ENCODE measurements around the gene PLA2G12B. TPM values are rescaled to one million over a fixed set of nuclear protein-coding genes. Genes with fewer than 3 reads are reported as not detected.

PLA2G12B gene
- total and polyA plus RNA-seq, 2 of the 8 experiments (the other 6 are each of a cell fraction or from before 2014, with no cell fraction given), result not detected

DNA sequence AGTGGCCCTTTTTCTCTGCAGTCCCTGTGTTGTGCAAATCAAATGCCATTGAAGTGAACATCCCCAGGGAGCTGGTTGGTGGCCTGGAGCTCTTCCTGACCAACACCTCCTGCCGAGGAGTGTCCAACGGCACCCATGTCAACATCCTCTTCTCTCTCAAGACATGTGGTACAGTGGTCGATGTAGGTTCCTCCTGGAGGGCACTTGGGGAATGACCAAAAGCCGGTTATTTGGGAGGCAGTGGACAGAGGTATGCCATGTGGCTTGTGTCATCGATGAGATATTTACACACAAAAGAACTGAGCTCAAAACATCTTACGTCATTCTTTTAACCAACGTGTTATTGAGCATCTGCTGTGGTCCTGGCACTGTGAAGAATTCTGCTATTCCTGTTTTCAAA lies 41.3 kb downstream of the PLA2G12B start:
- H4K91ac ChIP-seq (replicated peaks; ENCODE audit: insufficient read length, low read length), result no peak overlapping the region
- ChIA-PET CTCF (ENCODE audit: partially characterized antibody) (interaction anchor here (0.5 to 1.3 kb wide), 3 partner anchors 11 to 614 kb away, joined by 3 to 4 read pairs (median 4); no protein-coding TSS in a partner anchor), POLR2A (ENCODE audit: partially characterized antibody) (interaction anchor here (0.6 to 1.0 kb wide), 3 partner anchors 21 to 222 kb away, joined by 3 to 4 read pairs (median 3); partner anchors contain the start of gene MCU)
- FAIRE-seq, result no peak
- TF ChIP-seq KDM5A (IDR thresholded peaks at IDR 0.05; ENCODE audit: low read length) (no peak), SP2 (IDR thresholded peaks at IDR 0.05; ENCODE audit: low read length) (no peak), RAD21 (IDR thresholded peaks at IDR 0.05 in 1 of 2, conservative IDR thresholded peaks at IDR 0.05 in 1 of 2; ENCODE audit: low read depth in 2 of 2, low read length in 2 of 2) (peak in 1 of 2 experiments; percentile 32; a peak in 2 of 4 replicates), PHF8 (conservative IDR thresholded peaks at IDR 0.05; ENCODE audit: low read depth, low read length) (no peak)
- TF ChIP-seq, protein P1, sequence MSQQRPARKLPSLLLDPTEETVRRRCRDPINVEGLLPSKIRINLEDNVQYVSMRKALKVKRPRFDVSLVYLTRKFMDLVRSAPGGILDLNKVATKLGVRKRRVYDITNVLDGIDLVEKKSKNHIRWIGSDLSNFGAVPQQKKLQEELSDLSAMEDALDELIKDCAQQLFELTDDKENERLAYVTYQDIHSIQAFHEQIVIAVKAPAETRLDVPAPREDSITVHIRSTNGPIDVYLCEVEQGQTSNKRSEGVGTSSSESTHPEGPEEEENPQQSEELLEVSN (IDR thresholded peaks at IDR 0.05), result peak; percentile 42; the same call in 1 of the 2 replicates
- TF ChIP-seq, protein P2, sequence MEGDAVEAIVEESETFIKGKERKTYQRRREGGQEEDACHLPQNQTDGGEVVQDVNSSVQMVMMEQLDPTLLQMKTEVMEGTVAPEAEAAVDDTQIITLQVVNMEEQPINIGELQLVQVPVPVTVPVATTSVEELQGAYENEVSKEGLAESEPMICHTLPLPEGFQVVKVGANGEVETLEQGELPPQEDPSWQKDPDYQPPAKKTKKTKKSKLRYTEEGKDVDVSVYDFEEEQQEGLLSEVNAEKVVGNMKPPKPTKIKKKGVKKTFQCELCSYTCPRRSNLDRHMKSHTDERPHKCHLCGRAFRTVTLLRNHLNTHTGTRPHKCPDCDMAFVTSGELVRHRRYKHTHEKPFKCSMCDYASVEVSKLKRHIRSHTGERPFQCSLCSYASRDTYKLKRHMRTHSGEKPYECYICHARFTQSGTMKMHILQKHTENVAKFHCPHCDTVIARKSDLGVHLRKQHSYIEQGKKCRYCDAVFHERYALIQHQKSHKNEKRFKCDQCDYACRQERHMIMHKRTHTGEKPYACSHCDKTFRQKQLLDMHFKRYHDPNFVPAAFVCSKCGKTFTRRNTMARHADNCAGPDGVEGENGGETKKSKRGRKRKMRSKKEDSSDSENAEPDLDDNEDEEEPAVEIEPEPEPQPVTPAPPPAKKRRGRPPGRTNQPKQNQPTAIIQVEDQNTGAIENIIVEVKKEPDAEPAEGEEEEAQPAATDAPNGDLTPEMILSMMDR (IDR thresholded peaks at IDR 0.05; ENCODE audit: control extremely low read depth in 1 of 3, insufficient read depth in 1 of 3, low read depth in 1 of 3, low read length in 3 of 3), result peak in 2 of 3 experiments; percentile 17 to 26; a peak in 2 of 4 replicates
- TF ChIP-seq, protein P3, sequence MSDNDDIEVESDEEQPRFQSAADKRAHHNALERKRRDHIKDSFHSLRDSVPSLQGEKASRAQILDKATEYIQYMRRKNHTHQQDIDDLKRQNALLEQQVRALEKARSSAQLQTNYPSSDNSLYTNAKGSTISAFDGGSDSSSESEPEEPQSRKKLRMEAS (IDR thresholded peaks at IDR 0.05), result peak; percentile 58; the same call in 1 of the 2 replicates
- no peak overlapping the region for H2BK120ac ChIP-seq (replicated peaks; ENCODE audit: low read depth, low read length)
- DNase-seq (ENCODE audit: low read depth in 1 of 2, low spot score in 2 of 2), result no peak
- no peak overlapping the region for H3K9ac ChIP-seq (replicated peaks in 1 of 4; ENCODE audit: extremely low read depth in 1 of 4, low read depth in 3 of 4, low read length in 3 of 4)
- no peak overlapping the region for H2BK5ac ChIP-seq (ENCODE audit: low read depth, low read length)
- no peak overlapping the region for H2BK12ac ChIP-seq (ENCODE audit: low read depth, low read length)
- WGBS, 2 experiments (ENCODE audit: extremely low coverage in 1 of 2, insufficient coverage in 1 of 2, insufficient read length in 1 of 2, insufficient replicate concordance in 2 of 2, low coverage in 1 of 2, low lambda C conversion rate in 2 of 2, missing lambda C conversion rate in 1 of 2), result 95% methylated on average over 7 of the region's 7 CpGs; no CpG with 5 or more reads in 1 of the 2 experiments
- H3K9me3 ChIP-seq (ENCODE audit: insufficient read depth in 2 of 2, low read depth in 1 of 2, low read length in 1 of 2), result no peaks in the 10 kb centered on the region
- no peak overlapping the region for H4K8ac ChIP-seq (ENCODE audit: extremely low read depth, insufficient read depth, low read length)
- no peak overlapping the region for H2AK5ac ChIP-seq (ENCODE audit: low read depth, low read length)
- no peak overlapping the region for H3K18ac ChIP-seq (ENCODE audit: extremely low read depth, low read length)
- H3K56ac ChIP-seq (replicated peaks; ENCODE audit: insufficient read length, low read depth, low read length), result no peak overlapping the region
- no peak overlapping the region for H2BK20ac ChIP-seq (ENCODE audit: low read length)
- H3K4me2 ChIP-seq (ENCODE audit: insufficient read depth in 1 of 2, low read depth in 2 of 2, low read length in 2 of 2), result no peak overlapping the region
- peaks cover 0 to 6% (median 0%) of the 10 kb centered on the region in 4 experiments; a peak in 1 of 7 replicates for H3K4me1 ChIP-seq (replicated peaks in 1 of 4; ENCODE audit: control insufficient read depth in 3 of 4, insufficient read depth in 4 of 4, low read length in 3 of 4)
- H3K23ac ChIP-seq (ENCODE audit: insufficient read length), result no peak overlapping the region
- H3K27me3 ChIP-seq (replicated peaks in 1 of 4; ENCODE audit: control insufficient read depth in 3 of 4, extremely low read depth in 1 of 4, insufficient read depth in 3 of 4, low read length in 3 of 4), result no peaks in the 10 kb centered on the region
- H3K4ac ChIP-seq (replicated peaks; ENCODE audit: insufficient read length, low read depth, low read length), result no peak overlapping the region
- no peaks in the 10 kb centered on the region for H4K20me1 ChIP-seq (replicated peaks in 1 of 2; ENCODE audit: control insufficient read depth in 1 of 2, insufficient read depth in 2 of 2, low read length in 2 of 2)
- H3K27ac ChIP-seq (ENCODE audit: low read depth, low read length), result no peak overlapping the region
- H3K36me3 ChIP-seq (ENCODE audit: control insufficient read depth in 2 of 4, insufficient read depth in 4 of 4, low read length in 3 of 4), result no peaks in the 10 kb centered on the region
- H3K23me2 ChIP-seq (ENCODE audit: low read depth, low read length), result no peaks in the 10 kb centered on the region
- no peak overlapping the region for H3K4me3 ChIP-seq (ENCODE audit: extremely low read depth in 1 of 4, insufficient read depth in 2 of 4, low read depth in 3 of 4, low read length in 4 of 4)
- no peaks in the 10 kb centered on the region for H3K79me1 ChIP-seq (ENCODE audit: low read depth, low read length)
- H2BK15ac ChIP-seq (ENCODE audit: low read length), result no peak overlapping the region
- H3K79me2 ChIP-seq (ENCODE audit: control insufficient read depth in 1 of 2, insufficient read depth in 2 of 2, low read length in 2 of 2), result no peaks in the 10 kb centered on the region
- H2AFZ ChIP-seq (ENCODE audit: low read length), result peak overlapping the region; percentile 48; the same call in 1 of the 2 replicates
- H3K14ac ChIP-seq (ENCODE audit: insufficient read length), result no peak overlapping the region
- H4K5ac ChIP-seq (ENCODE audit: insufficient read length, low read depth, low read length), result no peak overlapping the region

Measured in H1 (cell line).